Ectodermal cell (in vitro differentiated cells): Measurements from ENCODE around the gene RAD23B. TPM values are rescaled to one million over a fixed set of nuclear protein-coding genes. Genes with fewer than 3 reads are reported as not detected.

Experiments used
- H3K27ac ChIP-seq: 2 replicates; pipeline ENCODE4 v1.7.0; 2013; ENCODE audit warnings: mild to moderate bottlenecking, low read depth, low read length; ENCODE audit not compliant: insufficient read depth, poor library complexity, severe bottlenecking
- H3K27me3 ChIP-seq: 2 replicates; pipeline ENCODE4 v1.7.0; 2013; ENCODE audit warnings: mild to moderate bottlenecking, low read length; ENCODE audit not compliant: insufficient read depth, control insufficient read depth, poor library complexity, severe bottlenecking
- H3K36me3 ChIP-seq: one replicate; pipeline ENCODE4 v1.7.0; 2013; ENCODE audit warnings: low read length; ENCODE audit not compliant: control insufficient read depth, insufficient read depth
- H3K4me1 ChIP-seq: one replicate; pipeline ENCODE4 v1.7.0; 2013; ENCODE audit warnings: low read length; ENCODE audit not compliant: control insufficient read depth, insufficient read depth
- H3K4me3 ChIP-seq: 2 replicates; pipeline ENCODE4 v1.7.0; 2013; ENCODE audit warnings: low read depth, low read length, control low read depth; ENCODE audit not compliant: insufficient read depth
- H3K9me3 ChIP-seq: 2 replicates; pipeline ENCODE4 v1.7.0; 2013; ENCODE audit warnings: mild to moderate bottlenecking, low read length, moderate library complexity; ENCODE audit not compliant: control insufficient read depth
- WGBS, 2 experiments: methylation state at CpG; one replicate each; pipeline ENCODE4 v1.1.7; 2013; ENCODE audit warnings: missing lambda C conversion rate in 2 of 2; 5-methylcytosine and 5-hydroxymethylcytosine counted together
- polyA plus RNA-seq, 4 experiments: library from polyadenylated mRNA; stranded (reverse); fragments of 50-300 nt; gene quantifications; one replicate each; pipeline ENCODE4 v1.2.3, GENCODE V29; 2013

RAD23B gene
- polyA plus RNA-seq (2013, experiment 1 of 4) = 187 TPM
- polyA plus RNA-seq (2013, experiment 2 of 4) = 180 TPM
- 151 TPM for polyA plus RNA-seq (2013, experiment 3 of 4)
- 171 TPM for polyA plus RNA-seq (2013, experiment 4 of 4)

DNA sequence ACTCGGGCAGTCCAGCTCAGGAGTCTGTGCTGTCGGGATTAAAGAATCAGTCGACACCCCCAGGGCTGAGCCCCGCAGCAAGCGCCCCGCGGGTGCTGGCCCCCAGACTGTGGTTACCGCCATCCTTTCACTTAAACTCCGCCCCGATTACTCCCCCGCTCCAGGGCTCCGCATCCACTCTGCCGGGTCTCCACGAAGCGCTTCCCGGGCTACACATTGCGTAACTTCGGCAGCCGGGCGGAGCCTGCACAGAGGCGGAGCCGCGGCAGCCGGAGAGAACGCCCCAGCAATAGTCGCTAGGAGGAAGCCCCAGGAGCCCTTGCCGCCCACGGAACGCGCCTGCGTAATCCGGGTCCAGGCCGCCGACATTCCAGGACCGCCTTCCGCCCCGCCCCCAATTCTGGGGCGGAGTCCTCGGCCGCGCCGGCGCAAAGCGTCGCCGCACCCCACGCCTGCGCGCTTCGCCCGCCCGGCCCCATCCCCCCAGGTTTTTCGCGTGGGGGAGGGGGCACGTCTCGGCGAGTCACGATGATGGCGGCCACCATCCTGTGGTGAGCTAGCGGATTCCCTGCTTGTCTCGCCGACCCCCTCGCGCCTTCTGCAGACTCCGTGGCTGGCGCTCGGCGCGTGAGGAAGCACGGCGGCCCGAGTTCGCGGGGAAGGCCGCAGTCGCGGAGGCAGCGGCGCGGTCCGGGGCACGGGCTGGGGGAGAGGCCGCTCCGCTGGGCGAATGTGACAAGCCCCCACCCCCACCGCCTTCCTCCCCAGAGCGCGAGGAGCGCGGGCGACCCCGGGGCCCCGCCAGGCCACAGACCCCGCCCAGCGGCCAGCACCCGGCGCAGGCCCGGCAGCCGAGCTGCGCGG lies at the start of gene RAD23B:
Gene RAD23B, plus strand, starts transcription at position 521 of the 864 bp plus-strand sequence. CDS start 351 bp downstream, outside the sequence.
- Histone ChIP-seq H3K4me3 (peak within 1 kb of the TSS; percentile 93), H3K36me3 (no peaks in the 10 kb centered on the region), H3K9me3 (no peaks in the 10 kb centered on the region), H3K27ac (peak within 1 kb of the TSS; percentile 97), H3K27me3 (no peaks in the 10 kb centered on the region), H3K4me1 (peaks cover 5% of the 10 kb centered on the region)
- WGBS, 2 experiments = 0% methylated on average over 101 of the region's 101 CpGs

DNA sequence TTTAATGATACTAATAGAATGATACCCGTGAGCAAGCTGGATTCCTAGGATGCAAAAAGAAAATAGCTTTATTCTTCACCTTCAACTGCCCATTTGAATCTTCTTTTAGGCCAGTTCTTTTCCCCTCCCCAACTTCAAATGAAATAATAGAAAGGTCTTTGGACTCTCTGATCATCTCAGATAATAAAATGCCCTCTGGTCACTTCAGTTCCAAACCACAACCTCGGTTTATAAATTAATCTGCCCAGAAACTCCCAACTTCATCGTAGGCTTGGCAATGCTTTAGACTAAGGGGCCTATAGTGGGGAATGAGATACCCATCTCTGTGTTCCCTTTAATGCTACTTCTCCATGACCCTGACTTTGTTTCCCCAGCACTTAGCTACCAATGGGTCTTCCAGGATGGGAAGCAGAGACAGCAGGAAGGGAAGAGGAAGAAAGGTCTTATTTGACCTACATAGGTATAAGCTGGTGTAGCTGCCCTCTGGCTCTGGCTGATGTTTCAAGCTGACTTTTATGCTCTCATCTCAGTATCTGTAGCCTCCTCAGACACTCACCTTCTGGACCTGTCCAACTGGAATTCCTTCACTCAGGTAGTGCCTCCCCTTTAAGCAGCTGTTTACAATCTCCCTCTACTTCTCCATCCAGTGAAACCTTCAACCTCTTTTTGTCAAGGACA lies 47.2 kb upstream of the RAD23B start:
- H3K4me3 ChIP-seq = no peak overlapping the region
- H3K27ac ChIP-seq = no peak overlapping the region
- no peaks in the 10 kb centered on the region for H3K9me3 ChIP-seq
- peaks cover under 1% of the 10 kb centered on the region for H3K4me1 ChIP-seq
- no peaks in the 10 kb centered on the region for H3K27me3 ChIP-seq
- WGBS, 2 experiments = 93 to 96% methylated on average over 3 of the region's 3 CpGs
- no peaks in the 10 kb centered on the region for H3K36me3 ChIP-seq

DNA sequence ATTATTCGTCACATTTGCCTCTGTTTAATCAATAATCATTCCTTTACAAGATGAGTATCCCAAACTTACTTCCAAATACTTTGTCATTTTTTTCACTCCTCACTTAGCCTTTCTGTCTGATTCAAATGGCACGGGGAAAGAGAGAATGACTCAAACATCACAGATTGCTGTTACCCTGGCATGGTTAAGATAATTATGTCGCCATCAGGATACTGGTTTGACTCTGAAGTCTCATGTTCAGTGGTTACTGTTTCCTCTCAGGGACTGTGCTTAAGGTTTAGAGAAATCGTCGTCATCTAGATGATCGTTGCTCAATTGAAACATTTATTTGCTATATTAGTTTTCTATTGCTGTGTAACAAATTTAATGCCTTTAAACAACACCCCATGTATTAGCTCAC lies 45.2 kb upstream of the RAD23B start:
- Histone ChIP-seq H3K9me3 (no peaks in the 10 kb centered on the region), H3K4me3 (no peak overlapping the region), H3K36me3 (no peaks in the 10 kb centered on the region), H3K4me1 (peaks cover 4% of the 10 kb centered on the region), H3K27me3 (no peaks in the 10 kb centered on the region), H3K27ac (no peak overlapping the region)
- WGBS, 2 experiments = 90 to 97% methylated on average over 6 of the region's 6 CpGs

DNA sequence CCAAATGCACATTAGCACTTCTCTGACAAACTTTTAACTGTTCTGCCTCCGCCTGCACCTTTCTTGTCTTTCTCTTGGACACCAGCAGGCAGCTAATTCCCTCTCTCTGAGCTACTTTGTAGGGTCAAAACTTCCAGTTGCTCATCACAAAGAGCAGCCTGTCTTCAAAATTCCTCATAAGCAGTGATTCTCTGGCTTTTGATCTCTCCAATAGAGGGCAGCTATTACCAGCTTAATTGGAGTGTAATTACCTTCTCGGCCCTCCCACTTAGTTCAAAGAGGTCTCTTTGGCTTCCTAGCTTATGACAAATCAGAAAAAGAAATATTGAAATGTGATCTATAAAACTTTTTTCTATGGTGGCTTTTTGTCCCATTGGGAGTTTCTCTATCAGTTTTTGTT lies 43.6 kb upstream of the RAD23B start:
- no peak overlapping the region for H3K27ac ChIP-seq
- peaks cover 4% of the 10 kb centered on the region for H3K4me1 ChIP-seq
- no peaks in the 10 kb centered on the region for H3K27me3 ChIP-seq
- WGBS, 2 experiments = 47 to 69% methylated on average over 2 of the region's 2 CpGs
- no peaks in the 10 kb centered on the region for H3K36me3 ChIP-seq
- H3K9me3 ChIP-seq = no peaks in the 10 kb centered on the region
- H3K4me3 ChIP-seq = no peak overlapping the region

DNA sequence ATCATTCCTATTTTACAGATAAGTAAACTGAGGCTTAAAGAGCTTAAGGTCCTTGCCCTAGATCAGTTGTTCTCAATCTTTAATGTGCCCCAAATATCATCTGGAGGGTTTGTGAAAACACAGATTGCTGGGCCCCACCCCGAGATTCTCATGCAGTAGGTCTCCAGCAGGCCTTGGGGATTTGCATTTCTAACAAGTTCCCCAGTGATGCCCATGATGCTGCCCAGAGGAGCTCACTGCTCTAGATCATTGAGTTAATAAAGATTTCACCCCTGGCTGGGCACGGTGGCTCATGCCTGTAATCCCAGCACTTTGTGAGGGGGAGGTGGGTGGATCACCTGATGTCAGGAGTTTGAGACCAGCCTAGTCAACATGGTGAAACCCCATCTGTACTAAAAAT lies 42.8 kb upstream of the RAD23B start:
- 30 to 42% methylated on average over 2 of the region's 2 CpGs for WGBS, 2 experiments
- Histone ChIP-seq H3K4me1 (peaks cover 4% of the 10 kb centered on the region), H3K27ac (no peak overlapping the region), H3K4me3 (no peak overlapping the region), H3K36me3 (no peaks in the 10 kb centered on the region), H3K27me3 (no peaks in the 10 kb centered on the region), H3K9me3 (no peaks in the 10 kb centered on the region)

DNA sequence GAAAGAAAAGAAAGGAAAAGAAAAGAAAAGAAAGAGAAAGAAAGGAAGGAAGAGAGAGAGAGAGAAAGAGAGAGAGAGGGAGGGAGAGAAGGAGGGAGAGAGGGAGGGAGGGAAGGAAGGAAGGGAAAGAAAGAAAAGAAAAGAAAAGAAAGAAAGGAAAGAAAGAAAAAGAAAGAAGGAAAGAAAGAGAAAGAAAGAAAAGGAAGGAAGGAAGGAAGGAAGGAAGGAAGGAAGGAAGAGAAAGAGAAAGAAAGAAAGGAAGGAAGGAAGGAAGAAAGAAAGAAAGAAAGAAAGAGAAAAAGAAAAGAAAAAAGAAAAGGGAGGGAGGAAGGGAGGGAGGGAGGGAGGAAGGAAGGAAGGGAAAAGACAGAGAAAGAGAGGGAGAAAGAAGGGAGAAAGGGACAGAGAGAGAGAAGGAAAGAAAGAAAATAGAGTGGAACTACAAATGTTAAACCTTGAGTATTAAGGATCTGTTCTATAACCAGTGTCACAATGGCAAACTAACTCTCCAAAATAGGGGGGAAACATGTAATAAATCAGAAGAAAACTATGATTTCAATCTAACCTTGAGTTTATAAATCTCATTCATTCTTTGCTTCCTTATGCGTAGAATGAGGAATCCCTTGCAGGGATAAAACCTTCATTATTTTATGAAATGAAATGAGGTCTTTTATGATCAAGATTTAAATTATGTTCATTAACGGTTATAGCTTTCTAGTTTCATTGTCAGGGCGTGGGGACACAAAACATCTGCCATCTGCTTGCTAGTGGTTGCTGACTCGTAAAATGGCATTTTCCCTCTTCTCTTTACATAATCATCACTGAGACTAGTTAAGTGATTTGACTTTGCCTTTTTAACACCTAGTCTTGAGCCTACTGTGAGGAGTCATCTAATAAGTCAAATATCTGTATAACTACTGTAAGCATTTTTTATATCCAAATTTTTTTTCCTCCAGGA lies 40.7 kb upstream of the RAD23B start:
- WGBS, 2 experiments = 89 to 97% methylated on average over 3 to 4 of the region's 4 CpGs
- Histone ChIP-seq H3K36me3 (no peaks in the 10 kb centered on the region), H3K9me3 (no peaks in the 10 kb centered on the region), H3K27ac (no peak overlapping the region), H3K27me3 (no peaks in the 10 kb centered on the region), H3K4me3 (no peak overlapping the region), H3K4me1 (peaks cover 4% of the 10 kb centered on the region)

DNA sequence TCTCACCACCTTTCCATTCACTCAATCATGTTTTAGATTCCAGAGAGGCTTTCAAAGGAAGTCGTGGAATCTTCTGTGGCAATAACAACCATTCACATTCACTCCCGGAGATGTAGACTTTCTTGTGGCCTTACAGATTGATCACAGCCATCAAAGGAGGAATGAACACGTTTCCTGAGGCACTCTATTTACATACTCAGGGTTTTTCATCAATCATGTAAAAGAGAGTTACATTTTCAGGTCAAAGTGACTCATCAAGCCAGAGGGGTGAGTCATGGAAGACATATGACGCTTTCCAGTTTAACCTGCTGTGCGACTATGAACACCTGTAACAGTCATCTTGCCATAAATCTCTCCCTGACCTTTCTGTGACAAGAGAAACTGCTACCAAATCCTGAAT lies 39.3 kb upstream of the RAD23B start:
- Histone ChIP-seq H3K27ac (no peak overlapping the region), H3K36me3 (no peaks in the 10 kb centered on the region), H3K4me1 (peaks cover 7% of the 10 kb centered on the region), H3K27me3 (no peaks in the 10 kb centered on the region), H3K9me3 (no peaks in the 10 kb centered on the region), H3K4me3 (no peak overlapping the region)
- WGBS, 2 experiments = 56 to 67% methylated on average over 5 of the region's 5 CpGs

DNA sequence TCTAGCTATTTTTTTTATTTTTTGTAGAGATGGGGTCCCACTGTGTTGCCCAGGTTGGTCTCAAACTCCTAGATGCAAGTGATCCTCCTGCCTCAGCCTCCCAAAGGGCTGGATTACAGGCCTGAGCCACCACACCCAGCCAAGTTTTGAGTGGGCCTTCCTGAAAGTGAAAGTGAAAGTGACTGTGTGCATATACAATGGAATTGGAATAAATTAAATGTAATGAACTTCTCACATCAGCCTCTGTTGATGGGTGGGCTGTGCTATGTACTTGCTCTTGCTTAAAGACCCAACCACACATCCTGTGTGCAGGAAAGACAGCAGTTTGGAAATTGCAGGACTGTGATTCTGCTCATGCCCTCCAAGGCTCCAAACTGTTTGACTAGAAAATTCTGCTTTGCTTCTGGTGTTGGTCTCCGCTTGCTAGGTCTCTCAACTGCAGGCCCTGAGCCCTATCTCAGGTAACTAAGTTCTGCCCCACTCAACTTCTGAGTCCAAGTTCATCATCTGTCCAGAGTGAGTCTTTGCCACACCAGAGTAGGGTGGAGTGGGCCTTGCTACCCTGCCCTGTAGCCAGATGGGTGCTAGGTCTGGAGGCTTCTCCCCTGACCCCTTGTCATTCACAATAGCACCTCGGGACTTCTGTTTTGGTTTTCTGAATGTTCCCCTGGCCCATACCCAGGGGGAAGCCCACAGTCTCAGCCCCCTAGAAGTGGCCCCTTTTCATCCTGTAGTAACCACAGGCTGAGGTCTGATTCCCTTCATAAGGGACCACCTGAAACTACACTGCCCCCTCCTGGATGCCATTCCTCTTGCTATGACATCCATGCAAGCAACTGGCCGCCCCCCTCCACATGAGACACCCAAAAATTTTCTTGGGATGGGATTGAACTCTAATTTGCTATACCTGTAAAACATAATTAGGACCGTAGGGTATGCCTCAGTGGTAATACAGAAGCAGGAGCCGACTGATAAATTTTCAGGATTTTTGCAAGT lies 36.5 kb upstream of the RAD23B start:
- H3K27me3 ChIP-seq = no peaks in the 10 kb centered on the region
- H3K27ac ChIP-seq = no peak overlapping the region
- H3K9me3 ChIP-seq = no peaks in the 10 kb centered on the region
- no peaks in the 10 kb centered on the region for H3K36me3 ChIP-seq
- WGBS, 2 experiments = 94 to 95% methylated on average over 5 of the region's 5 CpGs
- no peak overlapping the region for H3K4me3 ChIP-seq
- H3K4me1 ChIP-seq = peaks cover 5% of the 10 kb centered on the region

DNA sequence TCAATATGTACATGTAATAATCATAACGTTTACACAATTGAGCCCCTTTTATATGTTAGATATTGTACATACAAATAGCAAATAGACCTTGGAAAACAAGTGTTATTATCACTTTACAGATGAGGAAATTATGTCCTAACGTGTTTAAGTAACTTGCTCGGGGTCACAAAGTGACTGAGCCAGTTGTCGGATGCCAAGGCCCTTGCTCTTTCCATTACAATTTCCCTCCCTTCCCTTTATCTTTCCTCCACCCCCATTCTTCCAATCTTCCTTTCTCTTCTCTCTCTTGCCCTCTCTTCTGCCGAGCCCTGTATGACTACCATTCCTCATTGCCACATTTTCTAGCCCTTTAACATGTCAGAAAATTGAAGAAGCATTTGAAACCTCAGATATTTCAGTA lies 34.4 kb upstream of the RAD23B start:
- 76 to 87% methylated on average over 4 to 5 of the region's 5 CpGs for WGBS, 2 experiments
- peaks cover 5% of the 10 kb centered on the region for H3K4me1 ChIP-seq
- H3K9me3 ChIP-seq = no peaks in the 10 kb centered on the region
- H3K4me3 ChIP-seq = no peak overlapping the region
- no peaks in the 10 kb centered on the region for H3K27me3 ChIP-seq
- no peaks in the 10 kb centered on the region for H3K36me3 ChIP-seq
- peak overlapping the region; percentile 57 for H3K27ac ChIP-seq
